Endothelial cell of umbilical vein (primary cell): ENCODE results near the gene PDHB. TPM values are rescaled to one million over a fixed set of nuclear protein-coding genes. Genes with fewer than 3 reads are reported as not detected.
A peak's percentile ranks its signal among the peaks of the same experiment; 100 is the strongest.

Experiments
- BruUV-seq: library from RNA; stranded (reverse); fragments of 400-500 nt; replicated peaks from 2 replicates; lab custom pipeline; 2021; lab: Mats Ljungman, UMichigan
- CTCF ChIA-PET: fragments of 300-600, 350-600 bp; sonication (Branson Sonifier 250); formaldehyde crosslinking; loops from one replicate; lab custom pipeline; 2021; ENCODE audit warnings: antibody characterized with exemption, inconsistent platforms; lab: Charles Lee
- POLR2A ChIA-PET: fragments of 300-600, 350-600 bp; sonication (Branson Sonifier 250); formaldehyde crosslinking; loops from one replicate; lab custom pipeline; 2021; ENCODE audit warnings: antibody characterized with exemption, inconsistent platforms; lab: Charles Lee
- DNase-seq: peaks from one replicate; pipeline ENCODE4 v3.0.0-alpha.2; 2011; ENCODE audit warnings: low read depth, low spot score
- FAIRE-seq: peaks from 2 replicates; lab custom pipeline; 2011; peaks lifted over from hg19 to GRCh38; lab: Jason Lieb, UNC
- H2AFZ ChIP-seq: 2 replicates; pipeline ENCODE4 v1.6.0; 2012; ENCODE audit warnings: low read depth, low read length, control low read depth, inconsistent platforms
- H3K27ac ChIP-seq: 2 replicates; pipeline ENCODE4 v1.5.1; 2011; ENCODE audit warnings: low read depth, mild to moderate bottlenecking, control low read depth, low read length, moderate library complexity; ENCODE audit not compliant: insufficient read depth
- H3K27me3 ChIP-seq, 2 experiments: 2 replicates each; pipeline versions ENCODE4 v1.6.0 to v1.6.1; 2011; ENCODE audit warnings: low read length in 2 of 2, mixed read lengths in 1 of 2; ENCODE audit not compliant: control insufficient read depth in 2 of 2, insufficient read depth in 2 of 2
- H3K36me3 ChIP-seq, 2 experiments: 2 replicates in 1 of 2; 3 replicates in 1 of 2; pipeline ENCODE4 v1.5.1; 2011; ENCODE audit warnings: low read length in 2 of 2, mild to moderate bottlenecking in 1 of 2, moderate library complexity in 1 of 2; ENCODE audit not compliant: control insufficient read depth in 2 of 2, insufficient read depth in 2 of 2; ENCODE audit errors: extremely low read depth in 1 of 2
- H3K4me1 ChIP-seq: 3 replicates; pipeline ENCODE4 v1.5.1; 2011; ENCODE audit warnings: mild to moderate bottlenecking, low read length; ENCODE audit not compliant: control insufficient read depth, insufficient read depth; ENCODE audit errors: extremely low read depth
- H3K4me2 ChIP-seq: 2 replicates; pipeline ENCODE4 v1.6.1; 2011; ENCODE audit warnings: low read length, control low read depth, mixed read lengths; ENCODE audit not compliant: insufficient read depth
- H3K4me3 ChIP-seq, 3 experiments: fragments of 200-600 bp in 1 of 3; sonication (generic), shearing (Covaris generic) in 1 of 3; replicated peaks in 1 of 3; 2 replicates each; pipeline ENCODE4 v1.5.1; 2011 to 2016; ENCODE audit warnings: control low read depth in 3 of 3, low read length in 3 of 3, mild to moderate bottlenecking in 2 of 3, inconsistent platforms in 1 of 3, low read depth in 1 of 3, moderate library complexity in 1 of 3; ENCODE audit not compliant: insufficient read depth in 1 of 3
- H3K79me2 ChIP-seq: 2 replicates; pipeline ENCODE4 v1.6.0; 2012; ENCODE audit warnings: low read length, inconsistent platforms; ENCODE audit not compliant: control insufficient read depth, insufficient read depth
- H3K9ac ChIP-seq: replicated peaks from 2 replicates; pipeline ENCODE3; 2011; ENCODE audit warnings: low read length, control low read depth; ENCODE audit not compliant: insufficient read depth; ENCODE audit errors: extremely low read depth
- H3K9me1 ChIP-seq: replicated peaks from 3 replicates; pipeline ENCODE4 v1.6.0; 2011; ENCODE audit warnings: mild to moderate bottlenecking, low read length; ENCODE audit not compliant: control insufficient read depth, insufficient read depth; ENCODE audit errors: extremely low read depth
- H3K9me3 ChIP-seq: replicated peaks from 2 replicates; pipeline ENCODE4 v1.5.1; 2012; ENCODE audit warnings: low read length, inconsistent platforms; ENCODE audit not compliant: control insufficient read depth, insufficient read depth
- H4K20me1 ChIP-seq: replicated peaks from 2 replicates; pipeline ENCODE3; 2011; ENCODE audit warnings: mild to moderate bottlenecking, low read length; ENCODE audit not compliant: control insufficient read depth, insufficient read depth; ENCODE audit errors: extremely low read depth
- EZH2 ChIP-seq: IDR thresholded peaks from 2 replicates; pipeline ENCODE4 v1.6.1; 2012; ENCODE audit warnings: borderline replicate concordance, low read depth, mild to moderate bottlenecking, moderate library complexity, low read length, inconsistent platforms; ENCODE audit not compliant: severe bottlenecking
- FOS ChIP-seq: IDR thresholded peaks from 2 replicates; pipeline ENCODE4 v1.6.1; 2011; ENCODE audit warnings: mild to moderate bottlenecking, low read length, moderate library complexity, borderline replicate concordance; ENCODE audit not compliant: insufficient read depth
- GATA2 ChIP-seq: IDR thresholded peaks from 2 replicates; pipeline ENCODE4 v1.7.0; 2011; ENCODE audit warnings: low read depth, mild to moderate bottlenecking, moderate library complexity, mixed read lengths, low read length; ENCODE audit not compliant: insufficient read length, insufficient read depth
- JUN ChIP-seq: IDR thresholded peaks from 2 replicates; pipeline ENCODE4 v1.6.1; 2011; ENCODE audit warnings: borderline replicate concordance, low read depth; ENCODE audit not compliant: insufficient read length, insufficient read depth
- POLR2AphosphoS5 ChIP-seq: IDR thresholded peaks from 2 replicates; pipeline ENCODE4 v1.6.1; 2012; ENCODE audit warnings: low read depth, mild to moderate bottlenecking, control low read depth, low read length, moderate library complexity; ENCODE audit not compliant: insufficient read depth
- dilution Hi-C: fragments of 300-500 bp; cut with MboI; formaldehyde crosslinking; loops from one replicate; pipeline ENCODE4 v1.15.0; 2019; ENCODE audit warnings: low sequenced_read_pairs; ENCODE audit not compliant: extremely low pct_ligation_motif_present
- intact Hi-C: fragments of 100-400 bp; cut with micrococcal nuclease; formaldehyde crosslinking; loops from one replicate; pipeline ENCODE4 v1.10.0; 2022
- polyA plus RNA-seq, 4 experiments: library from polyadenylated mRNA; depleted of rRNA in 3 of 4; stranded (reverse) in 3 of 4; unstranded in 1 of 4; fragments of >200 nt; gene quantifications; 2 replicates each; pipeline versions ENCODE4 v1.2.1 to v1.2.3, GENCODE V29; 2011 to 2012; ENCODE audit warnings: missing spikeins in 1 of 4
- total RNA-seq: library from RNA; stranded (reverse); gene quantifications from 2 replicates; pipeline ENCODE4 v1.2.3, GENCODE V29; 2021
- TF ChIP-seq, protein P1 (sequence below), 2 donors: IDR thresholded peaks; 1 replicate in 1 of 2; 2 replicates in 1 of 2; pipeline ENCODE4 v1.5.1; 2011; ENCODE audit warnings: low read length in 2 of 2, mild to moderate bottlenecking in 2 of 2, moderate library complexity in 2 of 2, control low read depth in 1 of 2, inconsistent platforms in 1 of 2, low read depth in 1 of 2; ENCODE audit not compliant: insufficient read depth in 1 of 2; ENCODE audit errors: extremely low read depth in 1 of 2

The PDHB gene
- total and polyA plus RNA-seq, 2 donors (not counting 3 experiments of a cell fraction or from before 2014, with no cell fraction given), result 50.8 to 60.8 TPM

DNA sequence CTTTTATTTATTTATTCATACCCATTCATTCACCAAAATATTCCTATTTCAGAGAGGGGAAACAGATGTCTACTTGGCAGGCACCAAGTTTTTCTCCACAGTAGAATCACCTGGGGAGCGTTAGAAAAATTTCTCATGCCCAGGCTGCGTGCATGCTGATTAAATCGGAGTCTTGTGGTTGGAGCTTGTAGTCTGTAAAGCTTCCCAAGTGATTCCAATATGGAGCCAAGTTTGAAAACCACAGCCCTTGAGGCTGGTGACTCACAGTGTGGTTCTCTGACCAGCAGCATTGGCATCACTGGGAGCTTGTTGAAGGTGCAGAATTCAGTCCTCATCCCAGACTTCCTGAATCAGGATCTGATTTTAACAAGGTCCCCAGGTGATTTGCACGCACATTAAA lies 49.7 kb downstream of the PDHB start:
- ChIA-PET CTCF (interaction anchor here (0.9 to 2.6 kb wide), 3 partner anchors 8 to 17 kb away, joined by 3 to 9 read pairs (median 4); no protein-coding TSS in a partner anchor), POLR2A (no interaction called here)
- peak; percentile 6 for TF ChIP-seq GATA2
- TF ChIP-seq FOS, result peak; percentile 71
- TF ChIP-seq POLR2AphosphoS5, result no peak
- DNase-seq (no peak), FAIRE-seq (peak; percentile 48)
- dilution Hi-C loops, result no loop called here
- no peak overlapping the region for H3K4me3 ChIP-seq
- H3K9me3 ChIP-seq, result no peaks in the 10 kb centered on the region
- H3K4me1 ChIP-seq, result peaks cover 30% of the 10 kb centered on the region
- H3K9me1 ChIP-seq, result no peaks in the 10 kb centered on the region
- H2AFZ ChIP-seq, result no peak overlapping the region
- no peak overlapping the region for H3K4me2 ChIP-seq
- no peaks in the 10 kb centered on the region for H3K36me3 ChIP-seq
- H4K20me1 ChIP-seq, result no peaks in the 10 kb centered on the region
- no TSS peak for BruUV-seq
- no peaks in the 10 kb centered on the region for H3K79me2 ChIP-seq
- no peak overlapping the region for H3K9ac ChIP-seq
- no peaks in the 10 kb centered on the region for H3K27me3 ChIP-seq
- H3K27ac ChIP-seq, result no peak overlapping the region
- intact Hi-C loops, result no loop called here

DNA sequence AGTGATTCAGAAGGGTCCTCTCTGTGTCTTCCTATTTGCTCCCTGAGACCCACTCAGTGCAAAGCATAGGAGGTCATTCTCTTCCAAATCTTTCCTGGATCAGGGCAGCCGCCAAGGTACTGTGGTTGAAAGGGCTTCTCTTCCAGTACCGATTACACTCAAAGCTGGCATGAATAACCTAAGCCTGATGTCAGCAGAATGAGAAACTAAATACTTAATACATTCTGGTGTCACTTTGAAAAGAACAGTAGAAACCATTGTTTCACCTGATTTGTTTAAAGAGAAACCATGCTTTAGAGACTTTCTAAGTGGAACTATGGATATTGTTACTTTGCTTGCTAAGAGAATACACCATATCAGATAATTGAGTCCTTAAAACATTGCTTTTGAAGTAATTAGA lies 50.2 kb downstream of the PDHB start:
- intact Hi-C loops (no loop called here), dilution Hi-C loops (no loop called here)
- H3K27ac ChIP-seq, result no peak overlapping the region
- no peaks in the 10 kb centered on the region for H4K20me1 ChIP-seq
- no peaks in the 10 kb centered on the region for H3K9me1 ChIP-seq
- FAIRE-seq, result no peak
- no peaks in the 10 kb centered on the region for H3K36me3 ChIP-seq
- no peak for DNase-seq
- no peak overlapping the region for H2AFZ ChIP-seq
- no peak overlapping the region for H3K4me3 ChIP-seq
- POLR2A ChIA-PET, result no interaction called here
- H3K79me2 ChIP-seq, result no peaks in the 10 kb centered on the region
- peaks cover 26% of the 10 kb centered on the region for H3K4me1 ChIP-seq
- H3K9me3 ChIP-seq, result no peaks in the 10 kb centered on the region
- H3K27me3 ChIP-seq, result no peaks in the 10 kb centered on the region
- CTCF ChIA-PET, result interaction anchor here (1.0 to 2.6 kb wide), 3 partner anchors 8 to 18 kb away, joined by 3 to 9 read pairs (median 3); no protein-coding TSS in a partner anchor
- no peak overlapping the region for H3K4me2 ChIP-seq
- BruUV-seq, result no TSS peak
- H3K9ac ChIP-seq, result no peak overlapping the region
- TF ChIP-seq EZH2 (no peak), GATA2 (no peak), JUN (no peak), POLR2AphosphoS5 (no peak)
- TF ChIP-seq, protein P1, sequence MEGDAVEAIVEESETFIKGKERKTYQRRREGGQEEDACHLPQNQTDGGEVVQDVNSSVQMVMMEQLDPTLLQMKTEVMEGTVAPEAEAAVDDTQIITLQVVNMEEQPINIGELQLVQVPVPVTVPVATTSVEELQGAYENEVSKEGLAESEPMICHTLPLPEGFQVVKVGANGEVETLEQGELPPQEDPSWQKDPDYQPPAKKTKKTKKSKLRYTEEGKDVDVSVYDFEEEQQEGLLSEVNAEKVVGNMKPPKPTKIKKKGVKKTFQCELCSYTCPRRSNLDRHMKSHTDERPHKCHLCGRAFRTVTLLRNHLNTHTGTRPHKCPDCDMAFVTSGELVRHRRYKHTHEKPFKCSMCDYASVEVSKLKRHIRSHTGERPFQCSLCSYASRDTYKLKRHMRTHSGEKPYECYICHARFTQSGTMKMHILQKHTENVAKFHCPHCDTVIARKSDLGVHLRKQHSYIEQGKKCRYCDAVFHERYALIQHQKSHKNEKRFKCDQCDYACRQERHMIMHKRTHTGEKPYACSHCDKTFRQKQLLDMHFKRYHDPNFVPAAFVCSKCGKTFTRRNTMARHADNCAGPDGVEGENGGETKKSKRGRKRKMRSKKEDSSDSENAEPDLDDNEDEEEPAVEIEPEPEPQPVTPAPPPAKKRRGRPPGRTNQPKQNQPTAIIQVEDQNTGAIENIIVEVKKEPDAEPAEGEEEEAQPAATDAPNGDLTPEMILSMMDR (IDR thresholded peaks at IDR 0.05; ENCODE audit: extremely low read depth in 1 of 2, insufficient read depth in 1 of 2, low read depth in 1 of 2, low read length in 2 of 2), result no peak
